Activated naive CD4-positive, alpha-beta T cell treated with Interleukin-2 at 50 U/mL for 16 hours (primary cell): ENCODE measurements around the gene ALDH1B1.

Experiments
- DNase-seq: peaks from one replicate; pipeline ENCODE4 v3.0.0-alpha.2; 2020

The ALDH1B1 gene

DNA sequence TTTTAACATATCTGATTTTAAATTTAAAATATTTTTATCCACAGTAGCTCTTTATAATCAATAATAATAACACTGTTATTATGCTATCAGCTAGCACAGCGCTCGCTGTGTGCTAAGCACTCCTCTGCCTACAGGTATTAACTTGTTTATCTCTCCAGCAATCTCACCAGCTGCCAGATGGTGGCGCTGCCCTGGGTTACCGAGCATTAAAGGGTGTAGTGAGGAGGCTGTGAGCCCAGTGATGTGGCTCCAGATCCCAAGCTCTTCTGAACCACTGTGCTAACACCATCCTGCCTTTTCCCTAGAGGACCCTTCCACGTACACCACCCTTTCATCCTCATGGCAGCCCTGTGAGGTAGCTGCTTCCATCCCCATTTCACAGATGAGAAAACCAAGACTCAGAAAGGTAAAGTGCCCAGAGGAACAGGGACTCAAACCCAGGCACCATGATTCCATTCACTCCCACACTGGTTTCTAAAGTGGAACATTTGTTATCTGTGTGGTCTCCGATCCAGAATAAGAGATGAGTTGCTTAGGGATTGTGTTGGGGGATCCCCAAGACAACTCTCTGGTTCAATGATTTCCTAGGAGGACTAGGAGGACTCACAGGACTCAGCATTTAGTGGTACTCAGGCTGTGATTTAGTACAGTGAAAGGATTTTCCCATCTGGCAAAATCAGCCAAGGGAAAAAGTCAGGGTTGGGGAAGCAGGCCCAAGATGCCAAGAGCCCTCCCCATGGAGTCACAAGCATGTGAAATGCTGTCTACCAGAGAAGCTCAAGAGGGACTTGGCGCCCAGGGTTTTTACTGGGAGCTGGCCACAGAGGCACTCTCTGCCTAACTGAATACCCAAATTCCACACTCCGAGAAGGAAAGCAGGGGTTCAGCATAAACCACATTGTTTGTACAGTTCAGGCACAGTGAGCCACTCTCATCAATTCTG is 24.8 kb downstream of the ALDH1B1 start:
- DNase-seq: peak; percentile 35

DNA sequence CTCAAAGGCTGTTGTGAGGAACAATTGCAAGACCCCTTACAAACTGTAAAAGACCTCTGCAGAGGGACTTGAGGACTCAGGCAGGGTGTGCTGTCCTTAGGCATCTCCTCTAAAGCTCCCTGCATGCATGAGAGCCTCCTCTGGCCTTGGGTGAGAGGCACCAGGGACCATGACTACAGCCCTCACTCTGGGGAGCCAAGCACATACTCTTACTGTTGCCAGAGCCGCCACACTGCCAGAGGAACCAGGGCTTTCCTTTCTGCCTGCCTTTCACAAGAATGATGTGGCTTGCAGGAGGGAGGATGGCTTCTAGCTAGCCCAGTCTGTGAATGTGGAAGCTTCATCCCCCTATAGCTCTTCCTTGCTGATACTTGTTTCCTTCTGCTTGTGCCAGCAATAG is 25.9 kb downstream of the ALDH1B1 start:
- no peak for DNase-seq

DNA sequence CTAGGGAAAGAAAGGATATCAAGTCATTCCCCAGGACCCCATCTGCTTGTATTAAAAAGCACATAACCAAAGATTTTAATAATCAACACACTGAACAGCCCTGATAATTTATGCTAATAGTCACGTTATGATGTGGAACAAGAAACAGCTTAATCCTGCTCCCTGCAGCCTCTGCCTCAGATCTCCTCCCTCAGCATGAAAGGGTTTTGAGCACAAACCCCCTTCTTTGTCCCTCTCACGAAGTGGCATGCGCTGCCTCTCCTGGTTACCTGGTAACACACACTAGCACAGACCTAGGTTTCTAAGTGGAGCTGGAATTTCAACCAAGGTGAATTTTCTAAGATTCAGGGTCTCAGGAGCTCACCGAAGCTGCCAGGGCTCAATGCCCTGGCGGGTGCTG is 26.7 kb downstream of the ALDH1B1 start:
- no peak for DNase-seq

DNA sequence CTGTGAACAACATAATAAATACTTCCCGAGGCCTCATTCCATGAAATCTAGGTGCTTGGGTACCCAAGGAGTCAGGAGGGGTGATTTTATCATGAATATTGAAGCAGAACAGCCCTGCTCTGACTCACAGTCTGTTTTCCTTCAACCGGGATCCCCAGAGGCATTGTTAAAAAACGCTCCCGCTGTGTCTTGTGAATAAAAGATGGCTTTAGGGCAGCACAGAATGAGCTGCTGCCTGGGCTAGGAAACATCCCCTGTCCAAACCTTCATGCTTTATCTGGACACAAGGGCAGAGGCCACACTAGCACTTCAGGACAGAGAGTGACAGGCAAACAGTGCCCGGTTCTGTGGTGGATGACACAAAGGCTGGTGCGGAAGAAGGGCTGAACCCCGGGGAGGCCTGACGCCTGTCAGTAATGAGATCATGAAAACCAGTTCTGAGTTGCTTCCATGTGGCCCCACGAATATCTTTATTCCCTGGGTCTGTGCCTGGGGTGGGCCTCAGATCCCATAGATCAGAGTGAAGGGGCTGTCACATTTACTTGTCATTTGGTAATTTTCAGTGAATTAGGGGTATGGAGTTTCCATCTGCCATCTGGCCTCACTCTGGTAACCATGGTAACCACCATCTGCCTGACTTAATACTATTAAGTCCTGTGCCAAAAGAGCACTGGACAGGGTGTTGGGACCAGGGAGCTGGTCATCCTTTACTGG is 29.2 kb downstream of the ALDH1B1 start:
- no peak for DNase-seq

DNA sequence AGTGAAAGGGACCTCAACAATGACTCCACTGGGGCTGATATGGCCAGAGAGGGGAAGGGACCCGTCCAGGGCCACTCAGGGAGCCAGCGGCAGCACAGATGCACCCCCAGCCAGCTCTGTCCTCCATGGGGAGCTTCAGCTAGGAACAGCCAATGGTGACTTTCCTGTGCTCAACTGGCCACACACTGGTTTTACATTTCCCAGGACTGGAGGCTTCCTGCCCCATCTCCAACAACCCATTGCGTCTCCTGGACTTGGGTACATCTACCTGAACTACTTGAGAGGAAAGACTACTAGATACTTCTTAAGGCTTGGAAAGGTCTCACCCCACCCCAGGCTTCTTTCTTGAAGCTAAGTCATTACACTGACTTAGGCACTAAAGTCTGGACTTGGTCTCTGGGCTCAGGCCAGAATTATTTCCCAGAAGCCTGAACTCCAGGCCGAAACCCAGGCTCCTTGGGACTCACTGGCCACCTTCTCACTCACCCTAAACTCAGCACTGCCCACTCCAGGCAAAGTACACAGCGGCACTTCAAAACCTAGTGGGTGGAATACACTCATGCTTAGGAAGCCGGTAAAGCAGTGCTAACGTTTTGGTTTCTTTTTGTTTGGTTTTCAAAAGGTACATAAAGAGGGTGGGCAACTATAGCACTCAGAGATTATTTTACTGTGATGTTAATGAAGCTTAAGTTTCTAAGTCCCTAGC is 30.2 kb downstream of the ALDH1B1 start:
- DNase-seq: no peak

DNA sequence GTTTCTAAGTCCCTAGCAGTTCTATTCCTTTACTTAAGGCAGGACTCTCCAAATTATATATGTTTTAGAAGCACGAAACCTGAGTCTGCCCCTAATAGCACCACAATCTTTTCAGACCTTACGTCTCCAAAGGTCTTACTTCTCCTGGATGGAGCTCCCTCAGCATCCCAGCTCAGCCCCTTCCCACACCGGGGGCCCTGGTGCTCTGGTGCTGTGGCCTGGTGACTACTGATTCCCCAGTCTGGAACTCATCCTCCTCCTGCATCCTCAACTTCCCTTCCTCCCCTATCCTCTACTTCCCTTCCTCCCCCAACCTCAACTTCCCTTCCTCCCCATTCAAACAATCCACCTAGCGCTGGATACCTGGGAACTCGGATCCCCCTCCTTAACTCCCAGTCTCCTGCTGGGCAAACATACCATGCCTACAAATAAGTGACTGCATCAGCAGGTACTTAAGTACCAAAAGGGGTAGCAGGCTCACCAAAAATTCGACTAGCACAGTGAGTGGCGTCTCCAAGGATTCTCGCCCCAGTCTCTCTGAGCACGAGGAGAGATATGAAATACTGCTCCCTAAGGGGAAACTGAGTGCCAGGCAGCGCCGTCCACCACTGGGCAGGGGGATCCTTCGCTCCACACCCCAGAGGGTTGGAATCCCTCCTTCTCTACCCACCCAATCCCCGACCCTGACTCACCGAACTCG is 30.9 kb downstream of the ALDH1B1 start:
- no peak for DNase-seq

DNA sequence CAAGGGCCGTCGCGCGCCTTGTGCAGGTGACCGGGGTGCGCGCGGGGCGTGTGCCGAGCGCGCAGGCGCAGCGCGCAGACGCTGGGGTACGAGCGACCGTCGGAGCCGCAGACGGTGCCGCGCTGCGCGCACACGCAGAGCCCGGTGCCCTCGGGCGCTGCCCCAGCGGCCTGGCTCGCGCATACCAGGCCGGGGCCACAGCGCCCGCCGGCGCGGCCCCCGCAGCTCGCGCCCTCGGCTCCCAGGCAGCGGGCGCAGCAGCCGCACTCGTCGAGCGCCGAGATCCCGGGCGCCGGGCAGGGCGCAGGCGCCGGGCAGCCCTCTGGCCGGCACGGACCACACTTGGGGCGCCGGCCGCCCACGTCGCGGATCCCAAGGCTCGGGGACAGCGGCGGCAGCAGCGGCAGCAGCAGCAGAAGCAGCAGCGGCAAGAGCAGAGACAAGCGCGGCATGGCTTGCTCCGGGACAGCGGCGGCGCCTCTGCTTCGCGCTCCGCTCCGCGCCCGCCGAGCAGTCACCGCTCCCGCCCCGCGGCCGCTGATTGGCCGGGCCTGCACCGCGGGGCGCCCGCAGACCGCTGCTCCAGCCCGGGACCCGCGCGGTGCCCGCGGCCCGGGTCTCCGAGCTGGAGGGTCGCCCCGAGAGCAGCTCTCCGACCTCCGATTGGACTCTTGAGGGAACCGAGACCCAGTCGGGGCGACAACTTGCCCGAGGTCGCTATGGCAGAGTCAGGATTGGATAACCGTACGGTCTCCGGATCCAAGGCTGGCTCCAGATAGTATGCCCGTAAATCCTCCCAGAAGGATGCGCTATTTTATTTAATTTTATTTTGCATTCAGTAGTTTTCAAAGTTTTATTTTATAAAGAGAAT is 31.7 kb downstream of the ALDH1B1 start, which contains the start of gene IGFBPL1:
IGFBPL1 (minus strand) TSS at position 482 of the 871 bp plus-strand sequence; CDS start at position 452, 30 bp downstream.
- no peak for DNase-seq

DNA sequence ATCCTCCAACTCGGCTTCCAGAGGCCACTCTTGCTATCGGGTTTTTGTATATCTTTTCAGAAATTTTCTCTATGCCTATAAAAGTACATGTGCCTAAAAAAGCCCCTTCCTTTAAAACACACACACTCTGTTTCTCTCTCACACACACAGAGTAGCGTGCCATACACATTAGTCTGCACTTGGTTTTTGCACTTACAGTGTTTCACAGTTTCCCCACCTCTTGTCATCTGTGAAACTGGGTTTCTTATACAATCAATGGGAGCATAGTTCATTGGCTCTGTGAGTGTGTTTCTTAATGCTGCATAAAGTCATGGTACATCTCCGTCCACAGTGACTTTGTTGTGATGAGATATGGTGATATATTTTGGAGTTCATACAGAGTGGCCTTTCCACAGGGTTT is 32.4 kb downstream of the ALDH1B1 start:
- DNase-seq: no peak

DNA sequence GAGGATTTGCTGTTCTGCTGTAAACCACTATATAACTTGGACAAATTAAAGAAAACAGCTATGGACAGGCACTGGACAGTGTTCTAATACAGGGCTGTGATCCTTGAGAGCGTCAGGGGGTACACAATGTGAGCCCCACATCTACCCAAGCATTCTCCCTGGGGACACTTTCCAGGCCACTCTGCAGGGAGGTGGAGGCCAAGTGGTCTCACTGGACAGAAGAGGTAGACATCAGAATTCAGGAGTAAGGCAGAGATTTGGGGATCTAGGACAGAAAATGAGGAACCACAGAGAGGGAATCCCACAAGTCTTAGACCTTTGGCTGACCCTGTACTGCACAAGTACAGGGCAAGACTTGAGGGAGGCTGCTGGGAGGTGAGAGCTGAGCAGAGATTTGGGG is 35.6 kb downstream of the ALDH1B1 start:
- DNase-seq: no peak

DNA sequence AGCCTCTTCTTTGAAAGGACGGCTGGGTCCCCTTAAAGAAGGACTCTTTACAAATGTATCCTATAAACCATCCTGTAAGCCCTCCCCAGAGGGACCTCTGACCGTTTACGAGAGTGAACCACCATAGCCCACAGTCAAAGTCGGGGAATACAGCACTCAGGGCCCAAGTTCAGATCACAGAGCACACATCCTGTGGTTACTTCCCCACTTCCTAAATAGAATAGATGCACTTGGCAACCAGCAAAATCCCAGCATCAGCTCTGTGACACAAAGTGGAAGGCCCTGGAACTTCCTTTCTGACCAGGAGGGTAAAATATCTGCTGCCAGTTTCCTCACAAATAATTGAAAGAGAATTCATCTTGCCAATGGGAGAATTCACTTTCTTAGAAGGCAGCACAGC is 38.6 kb downstream of the ALDH1B1 start:
- DNase-seq: no peak

DNA sequence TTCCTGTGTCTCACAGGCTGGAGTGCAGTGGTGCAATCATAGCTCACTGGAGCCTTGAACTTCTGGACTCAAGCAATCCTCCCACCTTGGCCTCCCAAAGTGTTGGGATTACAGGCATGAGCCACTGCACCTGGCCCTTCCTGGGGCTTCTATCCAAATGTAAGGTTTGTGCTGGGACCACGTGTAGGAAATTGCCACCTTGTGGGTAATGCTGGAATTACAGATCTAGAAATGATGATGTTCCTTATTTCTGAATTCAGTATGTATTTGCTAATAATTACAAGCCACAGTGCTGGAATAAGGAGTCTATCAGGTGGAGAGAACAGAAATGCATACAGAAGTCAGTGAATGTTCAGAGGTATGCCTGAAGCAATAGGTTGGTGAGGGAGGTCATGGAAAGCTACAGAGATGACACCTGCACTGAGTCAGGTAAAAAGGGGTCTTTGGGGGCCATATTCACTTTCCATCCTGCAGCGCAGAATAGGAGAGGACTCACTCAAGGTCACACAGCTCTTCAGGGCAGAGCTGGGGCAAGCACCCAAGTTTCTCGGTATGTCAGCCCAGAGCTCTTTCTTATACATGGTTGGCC is 40.5 kb downstream of the ALDH1B1 start:
- no peak for DNase-seq

DNA sequence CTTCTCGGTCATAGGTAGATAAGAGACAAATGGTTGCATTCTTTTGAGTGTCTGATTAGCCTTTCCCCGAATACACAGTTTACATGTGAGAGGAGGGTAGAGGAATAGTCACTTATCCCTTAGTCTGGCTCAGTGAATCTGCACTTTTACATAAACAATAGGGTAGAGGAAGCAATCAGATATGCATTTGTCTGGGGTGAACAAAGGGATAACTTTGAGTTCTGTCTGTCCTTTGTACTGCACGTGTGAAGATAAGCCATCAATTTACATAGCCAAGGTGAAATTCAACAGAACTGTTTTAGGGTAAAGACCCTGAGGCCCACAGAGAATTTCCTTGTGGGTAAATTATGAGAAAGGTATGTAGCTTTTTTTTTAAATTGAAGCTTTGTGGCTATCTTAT is 41.9 kb downstream of the ALDH1B1 start:
- no peak for DNase-seq

DNA sequence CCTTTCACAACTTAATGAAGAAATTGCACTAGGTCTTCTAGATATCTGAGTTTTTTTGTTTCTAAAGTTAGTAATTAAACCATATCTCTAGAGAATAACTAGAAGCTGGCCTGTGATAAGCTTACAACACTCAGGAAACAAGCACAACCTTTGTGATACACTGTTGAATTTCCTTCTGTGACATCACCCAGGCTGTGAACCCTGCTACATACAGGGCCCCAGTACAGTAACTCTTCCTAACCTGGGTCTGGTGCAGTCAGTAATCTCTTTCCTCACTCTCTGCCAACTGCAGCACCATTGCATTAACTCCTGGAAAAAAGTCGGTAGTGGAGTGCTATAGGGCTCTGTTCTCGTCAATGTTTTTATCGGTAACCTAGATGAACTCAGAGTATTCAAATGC is 42.4 kb downstream of the ALDH1B1 start:
- DNase-seq: no peak

DNA sequence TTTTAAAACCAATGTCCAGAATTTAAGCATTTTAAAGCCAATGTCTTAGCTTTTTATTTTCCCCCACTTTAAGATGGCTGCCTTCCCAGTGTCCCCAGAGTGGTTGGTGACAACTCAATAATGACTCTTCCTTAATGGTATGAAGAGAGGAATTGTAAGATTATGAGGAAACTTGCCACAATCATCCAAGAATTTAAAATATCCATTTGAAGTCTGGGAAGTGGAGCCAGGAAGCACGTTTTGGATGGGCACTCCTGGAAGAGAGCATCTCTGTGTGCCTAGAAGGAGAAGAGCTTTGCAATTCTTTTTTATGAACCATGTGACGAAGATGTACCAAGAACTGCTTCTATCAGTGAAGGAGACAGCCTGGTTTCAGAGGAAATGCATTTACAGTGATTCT is 43.0 kb downstream of the ALDH1B1 start:
- no peak for DNase-seq

DNA sequence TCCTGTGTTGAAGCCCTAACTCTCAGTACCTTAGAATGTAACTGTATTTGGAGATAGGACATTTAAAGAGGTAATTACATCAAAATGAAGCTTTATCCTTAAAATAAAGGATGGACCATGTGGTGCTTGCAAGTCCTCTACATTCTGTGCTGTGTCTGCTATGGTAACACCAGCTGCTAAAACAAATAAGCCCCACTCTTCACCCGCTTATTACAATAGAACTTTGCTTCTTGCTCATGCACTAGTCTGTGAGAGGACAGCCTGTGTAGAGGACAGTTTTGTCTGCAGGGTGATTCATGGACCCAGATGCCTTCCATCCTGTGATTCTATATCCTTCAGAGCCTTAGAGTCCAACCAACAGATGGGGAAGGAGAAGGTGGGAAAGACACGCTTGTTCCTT is 44.2 kb downstream of the ALDH1B1 start:
- DNase-seq: no peak

DNA sequence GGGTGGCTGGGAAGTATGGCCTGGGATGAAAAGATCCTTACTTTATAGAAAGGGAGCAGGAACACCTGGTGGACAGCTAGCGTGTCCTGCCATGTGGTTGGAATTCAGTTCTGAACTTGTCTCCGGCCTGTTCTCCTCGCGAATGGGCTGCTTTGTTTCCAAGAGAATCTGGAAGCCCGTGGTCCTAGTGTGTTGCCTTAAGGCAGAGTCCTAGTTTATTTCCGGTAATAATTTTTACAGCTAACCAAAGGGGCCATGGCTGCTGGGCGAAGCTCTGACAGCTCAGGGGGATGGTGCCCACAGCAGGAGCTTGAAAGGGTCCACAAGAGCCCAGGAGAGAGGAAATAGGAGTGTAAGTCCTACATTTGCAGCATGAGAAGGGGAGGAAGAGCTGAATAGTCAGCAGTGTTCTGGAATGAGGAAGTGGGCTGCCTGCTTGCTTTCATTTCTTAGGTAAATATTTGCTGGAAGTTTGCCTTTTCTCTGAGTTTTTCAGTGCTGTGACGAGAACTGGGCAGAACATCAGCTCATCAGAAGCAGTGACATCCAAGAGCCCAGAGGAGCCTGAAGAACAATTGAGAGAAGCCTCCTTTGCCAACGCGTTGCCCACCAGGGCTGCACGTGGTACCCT is 44.8 kb downstream of the ALDH1B1 start:
- no peak for DNase-seq

DNA sequence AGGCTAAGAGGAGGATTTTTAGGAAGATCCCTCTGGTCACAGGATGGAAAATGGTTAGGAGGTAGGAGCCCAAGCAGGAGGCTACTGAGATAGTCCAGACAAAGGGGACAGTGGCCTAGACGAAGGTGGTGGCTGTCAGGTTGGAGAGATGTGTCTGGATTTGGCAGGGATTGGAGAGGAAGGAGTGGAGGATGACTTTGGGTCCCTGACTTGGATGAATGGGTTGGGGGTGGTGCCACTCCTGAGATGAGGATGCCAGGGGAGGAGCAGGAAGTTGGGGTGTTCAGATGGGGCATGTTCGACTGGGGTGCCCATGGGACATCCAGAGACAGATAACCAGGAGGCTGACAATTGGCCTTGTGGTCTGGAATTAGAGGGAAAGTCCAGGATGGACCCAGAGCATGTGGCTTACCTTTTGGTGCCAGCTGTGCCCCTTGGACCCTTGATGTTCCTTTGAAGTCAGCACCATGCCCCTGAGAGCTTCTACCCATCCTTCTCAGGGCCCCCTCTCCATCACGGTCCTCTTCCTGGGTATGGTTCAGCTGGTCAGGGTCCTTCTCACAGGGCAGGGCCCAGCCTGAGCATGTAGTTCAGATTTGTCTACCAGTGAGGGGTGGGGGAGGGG is 46.9 kb downstream of the ALDH1B1 start:
- DNase-seq: no peak

DNA sequence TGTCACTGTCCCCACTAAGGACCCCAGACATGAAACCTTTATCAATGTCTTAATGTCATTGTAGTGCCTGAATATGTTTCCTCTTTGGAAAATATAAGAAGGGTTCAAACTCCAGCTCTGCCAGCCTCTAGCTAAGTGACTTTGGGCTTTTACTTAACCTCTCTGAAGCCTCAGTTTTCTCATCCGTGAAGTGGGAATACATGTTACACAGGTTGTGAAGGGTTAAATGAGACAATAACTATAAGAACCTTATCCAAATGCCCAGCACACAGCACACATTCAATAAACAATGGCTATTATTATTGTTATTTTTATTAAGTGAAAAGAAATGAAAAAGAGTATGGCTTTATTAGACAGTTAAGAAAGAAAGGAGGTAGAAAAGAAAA is 47.4 kb downstream of the ALDH1B1 start:
- DNase-seq: no peak

DNA sequence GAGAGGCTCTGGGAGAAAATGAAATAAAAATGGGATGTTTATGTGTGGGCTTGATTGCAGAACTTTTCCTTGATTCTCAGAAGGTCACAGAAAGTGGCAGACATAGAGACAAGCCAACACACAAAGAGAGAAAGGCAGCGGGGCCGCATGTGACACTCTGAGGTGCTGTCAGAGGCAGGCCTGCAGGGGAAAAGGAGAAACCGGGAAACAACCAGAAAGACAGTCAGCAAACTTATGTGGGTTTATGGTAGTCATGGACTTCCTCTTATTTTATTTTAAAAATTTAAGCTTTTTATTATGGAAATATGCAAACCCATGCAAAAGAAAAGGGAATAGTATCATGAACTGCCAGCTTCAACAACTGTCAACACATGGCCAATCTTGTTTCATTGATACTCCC is 48.0 kb downstream of the ALDH1B1 start:
- DNase-seq: no peak

DNA sequence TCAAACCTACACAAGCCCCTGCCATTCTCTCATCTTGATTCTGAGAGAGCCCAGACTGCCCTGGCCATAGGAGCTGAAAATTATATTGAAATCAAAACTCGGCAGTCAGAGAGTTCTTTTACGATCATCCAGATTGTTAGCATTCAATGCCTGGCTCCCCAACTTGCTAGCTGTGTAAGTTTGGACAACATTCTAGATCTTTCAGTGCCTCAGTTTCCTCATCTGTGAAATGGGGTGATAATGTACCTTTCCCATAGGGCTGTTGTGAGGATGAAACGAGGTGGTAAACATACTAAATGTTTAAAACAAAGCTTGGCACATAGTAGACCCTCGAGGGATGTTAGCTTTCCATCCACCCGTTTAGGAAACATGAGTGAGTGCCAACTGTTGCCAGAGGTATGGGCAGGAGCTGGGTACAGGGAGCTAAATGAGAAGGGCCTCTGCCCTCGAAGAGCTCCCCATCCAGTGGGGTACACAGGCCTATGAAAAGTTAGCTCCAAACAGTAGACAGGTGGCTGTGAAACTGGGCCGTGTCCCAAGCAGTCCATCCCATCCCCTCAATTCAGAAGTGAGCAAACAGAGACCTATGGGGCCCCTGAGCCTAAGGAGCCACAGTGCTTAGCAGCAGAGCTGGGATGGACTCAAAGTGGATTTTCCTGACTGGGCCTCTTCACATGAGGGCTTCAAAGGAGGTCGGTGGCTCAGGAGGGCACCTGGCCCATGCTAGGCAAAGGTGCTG is 49.0 kb downstream of the ALDH1B1 start:
- DNase-seq: no peak
